Skeletal muscle tissue (tissue), 4 donors: ENCODE results near the gene RAPGEF4. TPM values are rescaled to one million over a fixed set of nuclear protein-coding genes. Genes with fewer than 3 reads are reported as not detected.
A peak's percentile ranks its signal among the peaks of the same experiment; 100 is the strongest.

Source experiments
- H3K27ac ChIP-seq: one replicate; pipeline ENCODE4 v1.7.0; 2013; ENCODE audit warnings: mild to moderate bottlenecking, low read depth, low read length, inconsistent platforms
- H3K27me3 ChIP-seq, 3 donors: one replicate each; pipeline ENCODE4 v1.7.0; 2013; ENCODE audit warnings: low read length in 3 of 3; ENCODE audit not compliant: control insufficient read depth in 3 of 3, insufficient read depth in 3 of 3
- H3K36me3 ChIP-seq, 3 donors: one replicate each; pipeline ENCODE4 v1.7.0; 2013; ENCODE audit warnings: low read length in 3 of 3; ENCODE audit not compliant: control insufficient read depth in 3 of 3, insufficient read depth in 3 of 3
- H3K4me1 ChIP-seq, 3 donors: one replicate each; pipeline ENCODE4 v1.7.0; 2013; ENCODE audit warnings: low read length in 3 of 3, mild to moderate bottlenecking in 3 of 3; ENCODE audit not compliant: control insufficient read depth in 3 of 3, insufficient read depth in 3 of 3
- H3K4me3 ChIP-seq, 3 donors: one replicate each; pipeline ENCODE4 v1.7.0; 2013; ENCODE audit warnings: low read length in 3 of 3
- H3K9ac ChIP-seq, 3 donors: one replicate each; pipeline ENCODE4 v1.7.0; 2013; ENCODE audit warnings: low read length in 3 of 3, mild to moderate bottlenecking in 3 of 3, moderate library complexity in 2 of 3, low read depth in 1 of 3
- H3K9me3 ChIP-seq, 3 donors: one replicate each; pipeline ENCODE4 v1.7.0; 2013; ENCODE audit warnings: low read length in 3 of 3; ENCODE audit not compliant: control insufficient read depth in 3 of 3
- total RNA-seq: library from RNA; depleted of rRNA; stranded (reverse); fragments of >200 nt; gene quantifications from one replicate; pipeline ENCODE4 v1.2.3, GENCODE V29; 2014
- donor health status: Osteomylitis.

The RAPGEF4 gene
- total RNA-seq, 1 donor from 2014 or later: 5.7 TPM

GRCh38 chr2:173048522-173048896 is 312.9 kb downstream of the RAPGEF4 start:
- no peak overlapping the region for H3K4me3 ChIP-seq
- no peaks in the 10 kb centered on the region for H3K9me3 ChIP-seq
- H3K27ac ChIP-seq: peak overlapping the region; percentile 67
- no peaks in the 10 kb centered on the region for H3K27me3 ChIP-seq
- no peaks in the 10 kb centered on the region for H3K36me3 ChIP-seq
- H3K4me1 ChIP-seq: peaks cover 2 to 19% (median 9%) of the 10 kb centered on the region in 3 donors
- H3K9ac ChIP-seq: no peak overlapping the region

DNA sequence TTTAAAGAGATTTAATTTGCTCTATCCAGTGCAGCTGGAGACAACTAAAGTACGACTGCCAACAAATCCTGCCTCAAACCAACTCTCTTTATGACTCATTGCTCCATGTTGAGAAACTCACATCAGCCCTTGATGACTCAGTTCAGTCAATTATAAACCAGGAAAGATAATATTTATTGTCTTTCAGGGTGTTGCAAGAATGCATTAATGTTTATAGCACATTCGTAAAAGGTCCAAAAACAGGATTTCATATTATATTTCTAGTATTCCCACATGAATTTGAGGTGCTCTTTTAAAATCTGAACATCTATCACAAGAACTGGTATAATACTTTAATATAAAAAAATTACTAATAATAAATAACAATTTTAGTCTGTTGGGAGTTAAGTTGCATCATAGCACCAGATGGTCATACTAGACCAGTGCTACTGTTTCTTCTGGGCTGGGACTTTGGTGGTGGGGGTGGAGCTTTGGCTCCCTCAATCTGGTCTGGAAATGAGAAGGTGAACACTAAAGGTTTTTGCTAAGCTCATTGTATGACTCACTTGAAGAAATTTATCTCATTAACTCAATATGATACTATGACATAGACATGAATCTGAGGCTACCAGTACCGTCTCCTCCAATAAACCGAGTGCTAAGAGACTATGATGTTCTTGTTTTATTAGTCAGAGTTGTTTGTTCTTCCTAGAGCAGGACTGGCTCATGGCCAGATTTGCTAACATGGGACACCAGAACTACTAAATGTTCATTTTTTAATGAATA is 313.4 kb downstream of the RAPGEF4 start:
- Histone ChIP-seq H3K27me3 (no peaks in the 10 kb centered on the region), H3K36me3 (no peaks in the 10 kb centered on the region), H3K9me3 (no peaks in the 10 kb centered on the region), H3K9ac (no peak overlapping the region), H3K4me3 (peak overlapping the region in 1 of 3 donors; percentile 25), H3K27ac (peak overlapping the region; percentile 67), H3K4me1 (peaks cover 2 to 19% (median 9%) of the 10 kb centered on the region in 3 donors)

DNA sequence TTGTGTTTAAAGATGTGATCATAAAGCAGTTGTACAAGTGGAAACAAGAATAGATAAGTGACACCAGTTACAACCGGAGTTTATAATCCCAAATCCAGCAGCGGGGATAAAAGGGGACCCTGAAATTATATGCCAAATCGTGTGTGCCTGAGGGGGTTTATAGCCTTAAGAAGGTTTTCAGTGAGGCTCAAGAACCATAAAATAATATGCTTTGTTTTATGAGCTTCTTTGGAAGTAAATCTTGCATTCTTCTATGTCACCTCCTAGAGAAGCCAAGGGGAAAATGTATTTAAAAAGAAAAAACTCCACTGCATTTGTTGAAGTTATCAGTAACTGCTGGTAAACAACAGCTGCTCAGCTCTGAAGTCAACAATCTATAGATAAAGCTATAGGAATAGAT is 314.2 kb downstream of the RAPGEF4 start:
- peaks cover 2 to 19% (median 9%) of the 10 kb centered on the region in 3 donors for H3K4me1 ChIP-seq
- H3K27ac ChIP-seq: peak overlapping the region; percentile 67
- H3K9me3 ChIP-seq: no peaks in the 10 kb centered on the region
- H3K9ac ChIP-seq: no peak overlapping the region
- no peaks in the 10 kb centered on the region for H3K36me3 ChIP-seq
- no peak overlapping the region for H3K4me3 ChIP-seq
- no peaks in the 10 kb centered on the region for H3K27me3 ChIP-seq

GRCh38 chr2:173050684-173051083 is 315.0 kb downstream of the RAPGEF4 start:
- no peak overlapping the region for H3K27ac ChIP-seq
- no peaks in the 10 kb centered on the region for H3K27me3 ChIP-seq
- H3K36me3 ChIP-seq: no peaks in the 10 kb centered on the region
- H3K4me3 ChIP-seq: no peak overlapping the region
- H3K4me1 ChIP-seq: peaks cover 2 to 19% (median 9%) of the 10 kb centered on the region in 3 donors
- no peaks in the 10 kb centered on the region for H3K9me3 ChIP-seq
- no peak overlapping the region for H3K9ac ChIP-seq

GRCh38 chr2:173051463-173052215 is 316.0 kb downstream of the RAPGEF4 start:
- no peaks in the 10 kb centered on the region for H3K9me3 ChIP-seq
- H3K4me1 ChIP-seq: peaks cover 2 to 19% (median 9%) of the 10 kb centered on the region in 3 donors
- no peaks in the 10 kb centered on the region for H3K27me3 ChIP-seq
- no peak overlapping the region for H3K27ac ChIP-seq
- no peak overlapping the region for H3K9ac ChIP-seq
- no peak overlapping the region for H3K4me3 ChIP-seq
- no peaks in the 10 kb centered on the region for H3K36me3 ChIP-seq

- H3K4me3 ChIP-seq: no peak overlapping the region
Measured at GRCh38 chr2:173053043-173053699, 317.5 kb downstream of the RAPGEF4 start.

DNA sequence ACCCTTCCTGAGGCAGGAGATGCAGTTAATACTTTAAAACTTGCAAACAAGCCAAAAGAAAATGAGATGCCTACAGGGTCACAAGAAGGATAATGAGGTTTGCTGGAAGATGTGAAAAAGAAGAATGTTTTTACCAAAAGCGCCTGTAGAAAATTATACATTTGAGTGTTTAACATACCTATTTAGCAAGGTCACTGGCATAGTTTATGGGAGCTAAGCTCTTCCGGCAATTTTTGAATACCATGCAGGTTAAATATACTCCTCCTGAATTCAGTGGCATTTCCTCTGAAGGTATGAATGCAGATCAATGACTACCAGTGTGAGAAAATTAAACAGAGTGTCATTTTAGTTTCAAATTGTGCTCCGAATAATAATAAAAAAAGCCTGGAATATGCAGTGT is 318.8 kb downstream of the RAPGEF4 start:
- H3K36me3 ChIP-seq: no peaks in the 10 kb centered on the region
- peaks cover 0 to 16% (median 11%) of the 10 kb centered on the region in 3 donors for H3K4me1 ChIP-seq
- H3K9ac ChIP-seq: no peak overlapping the region
- no peaks in the 10 kb centered on the region for H3K9me3 ChIP-seq
- no peaks in the 10 kb centered on the region for H3K27me3 ChIP-seq
- H3K27ac ChIP-seq: no peak overlapping the region
- H3K4me3 ChIP-seq: no peak overlapping the region

More at GRCh38 chr2:173053043-173053699, 317.5 kb downstream of the RAPGEF4 start:
- H3K4me1 ChIP-seq: peaks cover 2 to 22% (median 15%) of the 10 kb centered on the region in 3 donors
- H3K9me3 ChIP-seq: no peaks in the 10 kb centered on the region
- H3K36me3 ChIP-seq: no peaks in the 10 kb centered on the region
- H3K27ac ChIP-seq: no peak overlapping the region
- no peak overlapping the region for H3K9ac ChIP-seq
- H3K27me3 ChIP-seq: no peaks in the 10 kb centered on the region

DNA sequence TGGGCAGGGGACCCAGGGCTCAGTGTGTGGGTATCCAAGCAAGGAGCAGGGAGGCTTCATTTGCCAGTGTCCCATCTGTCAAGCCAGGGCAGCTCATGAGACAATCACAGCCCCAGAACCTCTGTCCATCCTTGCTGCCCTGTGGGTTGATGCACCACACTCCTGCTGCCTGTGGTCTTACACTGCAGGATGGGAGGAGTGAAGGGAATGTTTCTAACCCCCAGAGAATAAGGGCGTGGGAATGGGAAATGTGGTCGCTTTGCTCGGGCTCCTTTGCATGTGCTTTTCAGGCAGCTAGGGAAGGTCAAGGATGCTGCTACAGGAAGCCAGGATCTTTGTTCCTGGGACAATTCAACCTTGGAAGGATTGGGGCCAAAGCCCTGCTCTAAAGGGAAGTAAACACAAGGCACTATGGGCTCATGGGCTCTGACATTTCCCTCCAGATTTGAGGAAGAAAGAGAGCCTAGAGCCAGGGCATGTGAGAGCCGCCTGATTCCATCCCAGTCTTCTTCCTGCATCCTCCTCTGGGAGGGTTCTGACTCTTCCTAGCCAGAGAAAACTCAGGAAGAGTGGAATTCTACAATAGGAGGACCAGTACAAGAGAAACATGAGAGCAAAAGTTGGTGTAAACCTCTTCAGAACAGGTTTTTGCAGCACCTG is 321.2 kb downstream of the RAPGEF4 start:
- H3K9ac ChIP-seq: no peak overlapping the region
- H3K27ac ChIP-seq: no peak overlapping the region
- no peaks in the 10 kb centered on the region for H3K27me3 ChIP-seq
- no peak overlapping the region for H3K4me3 ChIP-seq
- H3K4me1 ChIP-seq: peaks cover 0 to 10% (median 7%) of the 10 kb centered on the region in 3 donors
- no peaks in the 10 kb centered on the region for H3K9me3 ChIP-seq
- no peaks in the 10 kb centered on the region for H3K36me3 ChIP-seq

DNA sequence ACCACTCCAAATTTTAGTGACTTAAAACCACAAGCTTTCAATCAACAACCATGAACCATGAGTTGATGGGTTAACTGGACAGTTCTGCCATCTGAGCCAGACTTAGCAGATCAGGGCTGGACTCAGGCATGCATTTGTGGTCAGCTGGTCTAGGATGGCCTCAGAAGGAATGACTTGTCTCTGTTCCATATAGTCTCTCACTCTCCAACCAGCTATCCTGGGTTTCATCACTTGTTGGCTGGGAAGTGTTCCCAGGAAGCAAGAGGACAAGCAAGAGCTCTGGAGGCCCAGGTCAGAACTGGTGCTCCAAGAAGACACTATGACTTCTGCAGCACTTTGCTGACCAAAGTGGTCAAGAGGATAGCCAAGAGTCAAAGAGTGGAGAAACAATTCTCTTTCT is 322.5 kb downstream of the RAPGEF4 start:
- Histone ChIP-seq H3K27ac (no peak overlapping the region), H3K4me1 (peaks cover 0 to 10% (median 7%) of the 10 kb centered on the region in 3 donors), H3K9me3 (no peaks in the 10 kb centered on the region), H3K27me3 (no peaks in the 10 kb centered on the region), H3K4me3 (peak overlapping the region in 2 of 3 donors; percentile 8 to 9), H3K36me3 (no peaks in the 10 kb centered on the region), H3K9ac (no peak overlapping the region)
